SH-SY5Y (cell line): ENCODE data around the gene DLL4.

ENCODE experiments used
- GATA2 ChIP-seq: IDR thresholded peaks from 2 replicates; pipeline ENCODE4 v1.6.1; 2011; ENCODE audit warnings: mild to moderate bottlenecking, low read depth, low read length
- GATA3 ChIP-seq: IDR thresholded peaks from 2 replicates; pipeline ENCODE4 v1.6.1; 2011; ENCODE audit warnings: low read depth, mild to moderate bottlenecking, low read length, moderate library complexity

Gene DLL4

GRCh38 chr15:40928821-40929659, at the start of gene DLL4:
Gene DLL4, plus strand, starts transcription at chr15:40929340. Its CDS starts 329 bp downstream, at chr15:40929669.
- no peak for TF ChIP-seq GATA3
- TF ChIP-seq GATA2 = no peak

DNA sequence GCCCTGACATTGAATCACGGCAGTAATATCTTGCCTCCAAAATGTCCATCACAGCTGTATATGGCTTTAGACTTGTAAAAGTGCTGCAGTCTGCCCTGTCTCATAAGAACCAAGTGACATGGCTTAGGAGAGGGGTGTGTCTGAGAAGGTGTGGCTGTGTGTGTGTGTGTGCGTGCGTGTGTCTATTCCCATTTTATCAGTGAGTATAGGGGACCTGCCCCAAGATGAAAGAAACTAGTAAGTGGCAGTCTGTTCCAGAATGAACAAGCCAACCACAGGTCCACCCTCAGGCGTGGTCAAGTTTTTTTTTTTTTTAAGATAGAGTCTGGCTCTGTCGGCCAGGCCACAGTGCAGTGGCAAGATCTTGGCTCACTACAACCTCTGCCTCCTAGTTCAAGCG, 49.5 kb upstream of the DLL4 start:
- TF ChIP-seq GATA2 (no peak), GATA3 (no peak)

DNA sequence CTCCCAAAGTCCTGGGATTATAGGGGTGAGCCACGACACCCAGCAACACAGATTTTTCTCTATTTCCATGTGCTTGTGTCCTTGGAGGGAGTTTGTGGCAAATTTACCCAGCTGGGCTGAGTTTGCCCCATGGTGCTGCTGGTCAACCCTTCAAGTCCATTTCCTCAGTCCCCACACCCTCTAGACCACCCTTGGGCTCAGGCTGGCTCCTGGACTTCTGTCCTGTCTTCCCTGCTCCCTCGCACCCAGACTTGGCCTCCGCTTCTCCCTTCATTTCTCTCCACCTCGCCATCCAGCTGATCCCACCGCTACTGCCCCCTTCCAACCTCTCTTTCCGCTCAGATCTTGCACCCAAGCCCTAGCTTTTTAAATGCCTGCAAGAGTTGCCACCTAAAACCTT, 47.8 kb upstream of the DLL4 start:
- TF ChIP-seq GATA3 (no peak), GATA2 (no peak)

DNA sequence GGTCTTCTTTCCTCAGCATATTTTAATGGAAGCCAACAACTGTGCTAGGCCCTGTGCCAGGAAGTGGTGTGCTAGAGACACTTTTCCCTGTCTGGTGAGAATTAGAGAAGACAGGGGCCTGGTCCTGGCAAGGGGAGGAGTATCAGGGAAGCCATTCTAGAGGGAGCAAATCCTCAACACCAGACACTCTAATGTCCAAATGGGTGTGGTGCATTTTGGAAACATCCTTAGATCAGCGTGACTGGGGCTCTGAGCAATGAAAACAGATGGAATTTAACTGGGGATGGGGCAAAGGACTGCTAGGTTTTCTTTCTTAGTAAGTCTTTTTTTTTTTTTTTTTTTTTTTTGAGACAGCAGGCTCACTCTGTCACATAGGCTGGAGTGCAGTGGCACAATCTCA, 42.6 kb upstream of the DLL4 start:
- TF ChIP-seq GATA3 = no peak
- TF ChIP-seq GATA2 = no peak

- TF ChIP-seq GATA2 (no peak), GATA3 (no peak)
Measured at GRCh38 chr15:40889112-40889511, 40.0 kb upstream of the DLL4 start.

DNA sequence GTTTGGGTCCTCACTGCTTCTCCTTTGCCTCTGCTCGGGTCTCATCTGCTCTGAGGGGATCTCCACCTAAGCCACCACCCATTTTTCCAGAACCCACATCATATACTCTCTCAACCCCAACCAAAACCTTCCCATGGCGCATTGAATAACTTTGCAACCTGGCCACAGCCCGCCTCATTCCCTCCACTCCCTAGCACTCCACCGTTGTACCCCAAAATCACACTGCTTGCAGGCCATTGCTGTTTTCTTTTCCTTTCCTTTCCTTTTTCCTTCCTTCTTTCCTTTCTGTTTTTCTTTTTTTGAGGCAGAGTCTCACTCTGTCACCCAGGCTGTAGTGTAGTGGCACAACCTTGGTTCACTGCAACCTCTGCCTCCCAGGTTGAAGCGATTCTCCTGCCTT, 38.0 kb upstream of the DLL4 start:
- TF ChIP-seq GATA3 (no peak), GATA2 (no peak)

- TF ChIP-seq GATA2 (no peak), GATA3 (no peak)
Measured at GRCh38 chr15:40891810-40892446, 37.2 kb upstream of the DLL4 start.

GRCh38 chr15:40892447-40893012, 36.6 kb upstream of the DLL4 start:
- TF ChIP-seq GATA2 = no peak

GRCh38 chr15:40893019-40893670, 36.0 kb upstream of the DLL4 start:
- TF ChIP-seq GATA3 = no peak
- no peak for TF ChIP-seq GATA2

- TF ChIP-seq GATA3 = no peak
- TF ChIP-seq GATA2 = no peak
Measured at GRCh38 chr15:40893733-40894680, 35.1 kb upstream of the DLL4 start, which contains the start of gene VPS18. Gene VPS18, plus strand, starts transcription at chr15:40894450. Its CDS starts 319 bp downstream, at chr15:40894769.

GRCh38 chr15:40894681-40895448, 34.3 kb upstream of the DLL4 start:
- no peak for TF ChIP-seq GATA3
- no peak for TF ChIP-seq GATA2

DNA sequence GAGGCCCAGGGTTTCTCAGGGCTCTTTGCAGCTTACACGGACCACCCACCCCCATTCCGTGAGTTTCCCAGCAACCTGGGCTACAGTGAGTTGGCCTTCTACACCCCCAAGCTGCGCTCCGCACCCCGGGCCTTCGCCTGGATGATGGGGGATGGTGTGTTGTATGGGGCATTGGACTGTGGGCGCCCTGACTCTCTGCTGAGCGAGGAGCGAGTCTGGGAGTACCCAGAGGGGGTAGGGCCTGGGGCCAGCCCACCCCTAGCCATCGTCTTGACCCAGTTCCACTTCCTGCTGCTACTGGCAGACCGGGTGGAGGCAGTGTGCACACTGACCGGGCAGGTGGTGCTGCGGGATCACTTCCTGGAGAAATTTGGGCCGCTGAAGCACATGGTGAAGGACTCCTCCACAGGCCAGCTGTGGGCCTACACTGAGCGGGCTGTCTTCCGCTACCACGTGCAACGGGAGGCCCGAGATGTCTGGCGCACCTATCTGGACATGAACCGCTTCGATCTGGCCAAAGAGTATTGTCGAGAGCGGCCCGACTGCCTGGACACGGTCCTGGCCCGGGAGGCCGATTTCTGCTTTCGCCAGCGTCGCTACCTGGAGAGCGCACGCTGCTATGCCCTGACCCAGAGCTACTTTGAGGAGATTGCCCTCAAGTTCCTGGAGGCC, 29.5 kb upstream of the DLL4 start:
- TF ChIP-seq GATA2 = no peak
- TF ChIP-seq GATA3 = no peak
